SK-N-SH (cell line): ENCODE measurements around the gene SETD1B. TPM values are rescaled to one million over a fixed set of nuclear protein-coding genes. Genes with fewer than 3 reads are reported as not detected.

Experiments used
- CTCF ChIA-PET: fragments of 300-600, 350-600 bp; formaldehyde crosslinking; extraction: SDS; loops from one replicate; lab custom pipeline; 2021; lab: Yijun Ruan, JAX
- POLR2A ChIA-PET: fragments of 350-600 bp; sonication (Branson Sonifier 250); formaldehyde crosslinking; extraction: SDS; loops from one replicate; lab custom pipeline; 2020; ENCODE audit warnings: antibody characterized with exemption, inconsistent platforms; lab: Yijun Ruan, JAX
- DNase-seq: peaks from one replicate; pipeline ENCODE4 v3.0.0; 2012
- H2AFZ ChIP-seq: fragments of 200-600 bp; sonication (generic); 2 replicates; pipeline ENCODE4 v1.8.1; 2016; ENCODE audit warnings: antibody characterized with exemption, mild to moderate bottlenecking, low read depth
- H3F3A ChIP-seq: fragments of 200-600 bp; sonication (generic); replicated peaks from 2 replicates; pipeline ENCODE3; 2016; ENCODE audit warnings: antibody characterized with exemption, mild to moderate bottlenecking; ENCODE audit not compliant: insufficient read depth
- H3K27ac ChIP-seq, 2 experiments: fragments of 200-500 bp in 1 of 2; fragments of 200-600 bp in 1 of 2; sonication (Bioruptor generic) in 1 of 2; sonication (generic), shearing (Covaris generic) in 1 of 2; 2 replicates each; pipeline versions ENCODE4 v1.5.1 to v1.6.1; 2014 to 2016; ENCODE audit warnings: low read depth in 2 of 2, inconsistent platforms in 1 of 2, low read length in 1 of 2, mild to moderate bottlenecking in 1 of 2, mixed read lengths in 1 of 2
- H3K27me3 ChIP-seq: fragments of 200-600 bp; sonication (generic), shearing (Covaris generic); 2 replicates; pipeline ENCODE4 v1.6.1; 2016; ENCODE audit warnings: mixed run types; ENCODE audit not compliant: insufficient read depth
- H3K36me3 ChIP-seq, 2 experiments: fragments of 200-500 bp in 1 of 2; fragments of 200-600 bp in 1 of 2; sonication (Bioruptor generic) in 1 of 2; sonication (generic) in 1 of 2; replicated peaks in 1 of 2; 2 replicates each; pipeline versions ENCODE3 to v1.5.1; 2014 to 2016; ENCODE audit warnings: low read length in 1 of 2, mild to moderate bottlenecking in 1 of 2; ENCODE audit not compliant: insufficient read depth in 2 of 2, control insufficient read depth in 1 of 2
- H3K4me1 ChIP-seq, 2 experiments: fragments of 200-500 bp in 1 of 2; fragments of 200-600 bp in 1 of 2; sonication (Bioruptor generic) in 1 of 2; sonication (generic), shearing (Covaris generic) in 1 of 2; 2 replicates each; pipeline versions ENCODE4 v1.5.1 to v1.6.1; 2014 to 2016; ENCODE audit warnings: low read depth in 1 of 2, low read length in 1 of 2, mixed run types in 1 of 2; ENCODE audit not compliant: insufficient read depth in 2 of 2, control insufficient read depth in 1 of 2
- H3K4me2 ChIP-seq: fragments of 200-600 bp; sonication (generic), shearing (Covaris generic); 2 replicates; pipeline ENCODE4 v1.6.1; 2017; ENCODE audit warnings: mixed run types
- H3K4me3 ChIP-seq, 2 experiments: fragments of 200-500 bp in 1 of 2; fragments of 200-600 bp in 1 of 2; sonication (Bioruptor generic) in 1 of 2; sonication (generic), shearing (Covaris generic) in 1 of 2; 2 replicates each; pipeline versions ENCODE4 v1.5.1 to v1.8.1; 2014 to 2016; ENCODE audit warnings: low read depth in 2 of 2, inconsistent platforms in 1 of 2, low read length in 1 of 2, mild to moderate bottlenecking in 1 of 2, mixed read lengths in 1 of 2, moderate library complexity in 1 of 2
- H3K79me2 ChIP-seq: fragments of 200-600 bp; sonication (generic); 2 replicates; pipeline ENCODE4 v1.8.1; 2017; ENCODE audit warnings: mild to moderate bottlenecking; ENCODE audit not compliant: insufficient read depth
- H3K9ac ChIP-seq: fragments of 200-600 bp; sonication (generic); 2 replicates; pipeline ENCODE4 v1.6.1; 2017; ENCODE audit warnings: mixed run types
- H3K9me2 ChIP-seq: fragments of 200-600 bp; sonication (generic); 2 replicates; pipeline ENCODE4 v1.6.1; 2017; ENCODE audit warnings: mixed run types
- H3K9me3 ChIP-seq: fragments of 200-600 bp; sonication (generic); 2 replicates; pipeline ENCODE4 v1.6.1; 2017; ENCODE audit warnings: mixed run types, mild to moderate bottlenecking, moderate library complexity
- H4K20me1 ChIP-seq: fragments of 200-600 bp; sonication (generic); 2 replicates; pipeline ENCODE4 v1.6.1; 2017; ENCODE audit warnings: mild to moderate bottlenecking, mixed run types; ENCODE audit not compliant: insufficient read depth
- EP300 ChIP-seq, 2 experiments: IDR thresholded peaks; 2 replicates each; pipeline versions ENCODE4 v1.4.0 to v1.6.1; 2012; ENCODE audit warnings: borderline replicate concordance in 1 of 2, low read depth in 1 of 2, low read length in 1 of 2
- FOXM1 ChIP-seq: IDR thresholded peaks from 2 replicates; pipeline ENCODE4 v1.4.0; 2012; ENCODE audit warnings: low read depth, mild to moderate bottlenecking
- JUND ChIP-seq: IDR thresholded peaks from 2 replicates; pipeline ENCODE4 v1.4.0; 2012
- MAX ChIP-seq: IDR thresholded peaks from 2 replicates; pipeline ENCODE4 v1.4.0; 2012; ENCODE audit warnings: low read depth
- MEF2A ChIP-seq: IDR thresholded peaks from 2 replicates; pipeline ENCODE4 v1.4.0; 2012; ENCODE audit warnings: low read depth, borderline replicate concordance
- MXI1 ChIP-seq: IDR thresholded peaks from 2 replicates; pipeline ENCODE4 v1.6.1; 2012; ENCODE audit warnings: mild to moderate bottlenecking, low read depth, low read length, improper control_type of control experiment
- NFIC ChIP-seq: IDR thresholded peaks from 2 replicates; pipeline ENCODE4 v1.4.0; 2012; ENCODE audit warnings: borderline replicate concordance
- REST ChIP-seq: IDR thresholded peaks from 2 replicates; pipeline ENCODE4 v1.6.1; 2012; ENCODE audit warnings: mild to moderate bottlenecking, low read depth, low read length, moderate library complexity
- RFX5 ChIP-seq: IDR thresholded peaks from 2 replicates; pipeline ENCODE4 v1.6.1; 2012; ENCODE audit warnings: mild to moderate bottlenecking, improper control_type of control experiment, low read length
- SIN3A ChIP-seq: IDR thresholded peaks from 2 replicates; pipeline ENCODE4 v1.6.1; 2012; ENCODE audit warnings: low read depth, mild to moderate bottlenecking, low read length, moderate library complexity, borderline replicate concordance
- SMC3 ChIP-seq: IDR thresholded peaks from 2 replicates; pipeline ENCODE4 v1.6.1; 2012; ENCODE audit warnings: low read depth, low read length, improper control_type of control experiment
- TAF1 ChIP-seq: IDR thresholded peaks from 2 replicates; pipeline ENCODE4 v1.6.1; 2012; ENCODE audit warnings: low read depth, mild to moderate bottlenecking, low read length, moderate library complexity, borderline replicate concordance
- USF2 ChIP-seq: fragments of 150-350 bp; IDR thresholded peaks from 2 replicates; pipeline ENCODE4 v1.6.1; 2017; ENCODE audit warnings: antibody characterized with exemption, low read length, low read depth, borderline replicate concordance
- ZBTB33 ChIP-seq: IDR thresholded peaks from 2 replicates; pipeline ENCODE4 v1.4.0; 2012; ENCODE audit warnings: low read depth, borderline replicate concordance
- WGBS: methylation state at CpG from one replicate; pipeline ENCODE4 v1.1.6; 2017; ENCODE audit warnings: low lambda C conversion rate; 5-methylcytosine and 5-hydroxymethylcytosine counted together
- polyA plus RNA-seq, 3 experiments: library from polyadenylated mRNA; depleted of rRNA; stranded (reverse); fragments of >200 nt; gene quantifications; 2 replicates each; pipeline ENCODE4 v1.2.3, GENCODE V29; 2012

Gene SETD1B
- polyA plus RNA-seq, 1 of the 3 experiments (the other 2 are of a cell fraction) = 2.0 TPM

- no peak overlapping the region for H3K27ac ChIP-seq
- POLR2A ChIA-PET = no interaction called here
- CTCF ChIA-PET = interaction anchor here (2.1 to 5.7 kb wide), 2 partner anchors 18 to 36 kb away, joined by 9 to 50 read pairs; partner anchors contain the start of gene RHOF
- TF ChIP-seq REST (no peak), MEF2A (no peak), EP300 (IDR thresholded peaks at IDR 0.05; ENCODE audit: borderline replicate concordance in 1 of 2, low read depth in 1 of 2, low read length in 1 of 2) (no peak), JUND (no peak), USF2 (no peak), SIN3A (no peak)
- H3K4me2 ChIP-seq = no peak overlapping the region
- peaks cover 22% of the 10 kb centered on the region for H3F3A ChIP-seq
- H2AFZ ChIP-seq = no peak overlapping the region
- 95% methylated on average over 18 of the region's 23 CpGs for WGBS
- H3K4me1 ChIP-seq = peaks cover 0 to 4% of the 10 kb centered on the region in 2 experiments; a peak in 1 of 4 replicates
- no peak for DNase-seq
- no peaks in the 10 kb centered on the region for H3K79me2 ChIP-seq
- peaks cover 13 to 39% of the 10 kb centered on the region in 2 experiments for H3K36me3 ChIP-seq
- no peak overlapping the region for H3K4me3 ChIP-seq
- H3K9ac ChIP-seq = no peak overlapping the region
- no peaks in the 10 kb centered on the region for H4K20me1 ChIP-seq
- H3K9me2 ChIP-seq = no peaks in the 10 kb centered on the region
- no peaks in the 10 kb centered on the region for H3K9me3 ChIP-seq
- H3K27me3 ChIP-seq = no peaks in the 10 kb centered on the region
These were observed 26.3 kb downstream of the SETD1B start for GRCh38 chr12:121830134-121830533.

- no peak overlapping the region for H3K4me3 ChIP-seq
- ChIA-PET POLR2A (no interaction called here), CTCF (interaction anchor here (2.1 to 5.7 kb wide), 2 partner anchors 19 to 36 kb away, joined by 9 to 50 read pairs; partner anchors contain the start of gene RHOF)
- no peak for TF ChIP-seq MAX
- no peak for TF ChIP-seq SIN3A
- no peak for TF ChIP-seq NFIC
- no peak for TF ChIP-seq MXI1
- no peak for TF ChIP-seq MEF2A
- TF ChIP-seq REST = no peak
- no peak for TF ChIP-seq TAF1
- no peak for TF ChIP-seq SMC3
- no peak for TF ChIP-seq RFX5
- TF ChIP-seq FOXM1 = no peak
- no peak for TF ChIP-seq ZBTB33
These were observed 26.9 kb downstream of the SETD1B start for GRCh38 chr12:121830588-121831265.

More at GRCh38 chr12:121830588-121831265, 26.9 kb downstream of the SETD1B start:
- Histone ChIP-seq H3F3A (peaks cover 22% of the 10 kb centered on the region), H2AFZ (no peak overlapping the region), H3K27ac (no peak overlapping the region), H3K4me2 (no peak overlapping the region), H4K20me1 (no peaks in the 10 kb centered on the region), H3K79me2 (no peaks in the 10 kb centered on the region), H3K27me3 (no peaks in the 10 kb centered on the region), H3K9me3 (no peaks in the 10 kb centered on the region), H3K9me2 (no peaks in the 10 kb centered on the region), H3K9ac (no peak overlapping the region), H3K36me3 (peaks cover 13 to 39% of the 10 kb centered on the region in 2 experiments), H3K4me1 (peaks cover 0 to 4% of the 10 kb centered on the region in 2 experiments; a peak in 1 of 4 replicates)
- 95% methylated on average over 21 of the region's 29 CpGs for WGBS
- no peak for DNase-seq
